ENCODE data around the gene SEPTIN12. TPM values are rescaled to one million over a fixed set of nuclear protein-coding genes. Genes with fewer than 3 reads are reported as not detected.

SEPTIN12 gene, protein sequence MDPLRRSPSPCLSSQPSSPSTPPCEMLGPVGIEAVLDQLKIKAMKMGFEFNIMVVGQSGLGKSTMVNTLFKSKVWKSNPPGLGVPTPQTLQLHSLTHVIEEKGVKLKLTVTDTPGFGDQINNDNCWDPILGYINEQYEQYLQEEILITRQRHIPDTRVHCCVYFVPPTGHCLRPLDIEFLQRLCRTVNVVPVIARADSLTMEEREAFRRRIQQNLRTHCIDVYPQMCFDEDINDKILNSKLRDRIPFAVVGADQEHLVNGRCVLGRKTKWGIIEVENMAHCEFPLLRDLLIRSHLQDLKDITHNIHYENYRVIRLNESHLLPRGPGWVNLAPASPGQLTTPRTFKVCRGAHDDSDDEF
- total RNA-seq, result not detected in 2 replicates

DNA sequence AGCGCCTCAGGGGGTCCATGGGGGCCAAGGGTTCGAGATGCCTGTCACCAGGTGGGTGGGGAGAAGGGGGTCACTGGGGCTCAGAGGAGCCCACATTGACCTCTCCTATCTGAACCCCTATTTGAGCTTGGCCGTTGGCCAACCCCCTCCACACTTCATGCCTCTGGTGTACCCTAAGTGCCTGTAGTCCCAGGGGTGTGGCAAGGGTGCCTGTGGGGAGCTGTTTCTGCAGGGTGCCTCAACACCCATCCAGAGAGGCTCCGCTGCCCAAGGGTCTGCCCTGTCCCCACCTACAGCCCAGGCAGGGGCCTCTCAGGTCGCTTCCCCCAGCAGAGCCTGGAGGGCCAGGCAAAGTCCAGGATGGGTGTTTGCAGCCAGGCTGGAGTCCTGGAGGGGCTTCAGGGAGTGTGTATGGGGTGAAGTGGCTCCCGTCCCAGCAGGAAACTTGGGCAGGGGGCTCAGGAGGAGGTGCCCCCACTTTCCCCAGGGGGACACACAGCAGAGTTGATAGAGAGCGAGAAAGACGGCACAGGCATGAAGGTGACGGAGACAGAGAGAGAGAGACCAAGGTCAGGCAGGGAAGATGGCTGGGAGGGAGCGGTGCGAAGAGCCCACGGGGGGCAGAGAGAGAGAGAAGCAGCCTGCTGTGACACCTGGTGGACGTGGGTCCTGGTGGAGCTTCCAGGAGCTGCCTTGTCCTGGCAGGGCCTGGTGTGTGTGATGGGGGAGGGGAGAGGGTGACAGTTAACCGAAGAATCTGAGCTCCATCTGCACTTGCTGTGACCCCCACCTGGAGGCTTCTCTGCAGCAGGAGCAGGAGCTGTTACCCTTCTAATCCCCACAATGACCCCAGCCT, at the start of gene SEPTIN12:
TSS of gene SEPTIN12 (minus strand) at position 719 of the 856 bp plus-strand sequence. CDS start at position 19, 700 bp downstream.

DNA sequence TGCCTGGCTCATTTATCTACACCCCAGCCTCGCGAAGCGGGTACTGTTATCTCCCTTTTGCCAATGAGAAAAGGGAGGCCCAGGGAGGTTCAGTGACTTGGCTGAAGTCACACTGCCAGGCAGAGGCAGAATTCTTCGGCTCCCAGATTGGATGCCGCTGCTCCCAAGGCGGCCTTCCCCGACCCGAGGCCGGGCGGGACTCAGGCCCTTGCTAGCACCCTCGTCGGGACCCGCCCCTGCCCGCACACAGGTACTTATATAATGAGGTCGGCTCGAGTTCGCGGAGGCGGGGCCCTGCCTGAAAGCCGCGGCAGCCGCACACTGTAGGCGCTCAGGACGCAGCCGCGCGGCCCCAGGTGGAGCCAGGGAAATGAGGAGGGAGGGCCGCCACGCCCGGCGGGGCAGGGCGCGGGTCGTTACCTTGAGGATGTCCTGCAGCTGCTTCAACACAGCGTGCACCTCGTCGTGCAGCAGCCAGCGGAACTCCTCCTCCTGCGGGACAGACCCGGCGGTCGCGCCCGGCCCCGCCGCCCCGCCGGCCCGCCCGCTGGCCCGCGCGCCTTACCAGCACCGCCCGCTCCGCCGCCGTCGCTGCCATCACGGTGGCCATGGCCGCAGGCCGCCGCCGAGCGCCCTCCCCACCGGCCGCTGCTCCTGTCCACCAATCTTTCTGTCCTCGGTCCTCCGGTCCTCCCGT, 14.0 kb upstream of the SEPTIN12 start, which contains the start of gene ROGDI:
TSS of gene ROGDI (minus strand) at position 672 of the 697 bp plus-strand sequence. CDS start at position 610, 62 bp downstream.

DNA sequence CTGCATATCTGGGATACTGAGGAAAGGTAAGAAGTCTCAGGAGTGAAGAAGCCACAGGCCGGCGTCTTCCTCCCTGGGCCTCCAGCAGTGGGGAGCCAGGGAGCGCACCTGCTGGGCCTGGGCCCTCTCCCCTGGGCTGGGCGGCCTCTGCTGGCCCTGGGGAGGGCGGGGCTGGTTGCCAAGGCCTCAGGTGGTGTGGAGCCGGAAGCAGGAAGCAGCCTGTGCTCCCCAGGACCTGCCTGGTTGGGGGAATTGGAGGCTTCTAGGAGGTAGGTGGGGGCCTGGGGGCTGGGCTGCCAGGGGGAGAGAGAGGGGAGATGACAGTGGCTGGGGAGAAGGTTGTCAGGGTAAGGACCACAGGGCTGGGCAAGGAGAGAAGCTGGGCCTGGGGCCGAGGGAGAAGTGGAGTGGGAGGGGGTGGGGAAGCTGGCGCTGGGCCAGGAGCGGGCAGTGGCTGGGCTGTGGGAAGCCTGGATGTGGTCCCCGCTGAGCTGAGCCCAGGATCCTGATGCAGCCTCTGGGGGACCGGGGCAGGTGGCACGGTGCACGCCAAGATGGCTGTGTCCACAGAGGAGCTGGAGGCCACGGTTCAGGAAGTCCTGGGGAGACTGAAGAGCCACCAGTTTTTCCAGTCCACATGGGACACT, 7.2 kb upstream of the SEPTIN12 start, which contains the start of gene SMIM22:
TSS of gene SMIM22 (plus strand) at position 189 of the 647 bp plus-strand sequence. CDS start at position 555, 366 bp downstream.

DNA sequence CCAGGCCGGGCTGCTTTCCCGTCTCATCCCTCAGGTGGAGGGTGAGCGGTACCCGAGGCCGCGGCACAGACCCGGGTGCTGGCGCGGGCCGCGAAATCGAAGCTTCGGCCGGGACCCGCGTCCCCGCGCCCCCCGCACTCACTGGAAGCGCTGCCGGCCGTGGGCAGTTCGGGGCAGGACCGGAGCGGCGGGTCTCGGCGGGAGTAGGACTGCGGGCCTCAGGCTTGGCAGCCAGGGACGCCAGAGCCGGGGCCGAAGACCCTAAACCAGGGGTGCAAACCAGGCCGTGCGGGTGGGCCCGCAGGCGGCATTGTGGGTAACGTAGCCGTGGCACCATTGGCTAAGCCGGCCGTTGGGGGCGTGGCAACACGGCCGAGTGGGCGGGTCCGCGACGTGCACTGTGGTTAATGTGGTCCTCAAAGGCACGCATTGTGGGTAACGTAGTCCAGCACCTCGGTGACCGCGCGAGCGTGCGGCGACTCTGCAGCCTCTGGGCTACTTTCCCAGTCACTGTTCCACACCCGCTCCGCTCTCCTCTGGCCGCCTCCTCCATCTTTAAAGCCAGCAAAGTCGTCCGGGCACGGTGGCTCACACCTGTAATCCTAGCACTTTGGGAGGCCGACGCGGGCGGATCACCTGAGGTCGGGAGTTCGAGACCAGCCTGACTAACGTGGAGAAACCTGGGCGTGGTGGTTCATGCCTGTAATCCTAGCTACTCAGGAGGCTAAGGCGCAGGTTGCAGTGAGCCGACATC, 21.1 kb downstream of the SEPTIN12 start, which contains the start of gene ZNF500:
TSS of gene ZNF500 (minus strand) at position 288 of the 754 bp plus-strand sequence. CDS start 1,184 bp downstream, outside the sequence.

DNA sequence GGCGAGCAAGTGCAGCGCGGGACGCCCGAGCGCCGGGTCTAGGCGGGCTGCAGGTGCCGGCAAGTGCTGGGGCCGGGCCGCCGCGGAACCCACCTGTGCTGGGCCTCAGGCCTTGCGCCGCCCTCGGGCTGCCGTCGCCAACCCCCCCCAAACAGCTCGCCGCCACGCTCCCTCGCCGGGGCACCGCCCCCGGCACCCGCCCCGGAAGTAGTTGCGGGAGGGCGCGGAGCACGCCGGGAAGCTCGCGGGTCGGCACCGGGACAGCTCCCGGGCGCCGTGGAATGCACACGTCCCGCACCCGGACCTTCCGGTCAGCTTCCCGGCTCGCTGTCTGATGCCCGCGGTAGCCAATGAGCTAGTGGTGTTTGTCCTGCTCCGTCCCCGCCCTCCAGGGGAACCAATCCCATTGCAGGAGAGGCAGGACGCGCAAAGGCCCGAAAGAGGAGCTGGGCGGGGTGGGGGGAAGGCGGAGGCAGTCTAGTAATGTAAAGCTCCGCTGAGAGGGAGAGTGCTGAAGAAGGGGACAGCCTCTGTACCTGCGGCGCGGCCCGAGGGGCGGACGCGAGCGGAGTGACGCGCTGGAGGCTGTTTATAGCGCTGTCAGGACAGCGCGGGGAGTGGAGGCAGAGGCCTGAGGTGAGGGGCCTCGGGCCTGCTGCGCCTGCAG, 53.9 kb downstream of the SEPTIN12 start, which contains the start of the genes ANKS3 and DNAAF8:
TSS of gene ANKS3 (minus strand) at position 209 of the 667 bp plus-strand sequence. CDS start 4,122 bp downstream, outside the sequence.
TSS of gene DNAAF8 (plus strand) at position 475 of the 667 bp plus-strand sequence. CDS start 1,978 bp downstream, outside the sequence.

Small RNAs within 50 kb of the gene (small RNA-seq; reads per million reads assigned to genes)
- gene RF00017, result not detected

Other genes with a start within 250 kb of the SEPTIN12 start
- 17.8 and 18.5 TPM in 2 replicates for gene CDIP1, start 249.6 kb downstream of the SEPTIN12 start, total RNA-seq
- under 0.01 and 0.12 TPM in 2 replicates for gene C16orf96, start 232.0 kb downstream of the SEPTIN12 start, total RNA-seq
- gene UBALD1, start 173.5 kb downstream of the SEPTIN12 start, total RNA-seq, result 8.5 and 13.6 TPM in 2 replicates
- gene MGRN1, start 163.5 kb downstream of the SEPTIN12 start, total RNA-seq, result 47.6 and 50.8 TPM in 2 replicates
- gene NUDT16L1, start 94.8 kb downstream of the SEPTIN12 start, total RNA-seq, result 13.8 and 15.6 TPM in 2 replicates
- gene ANKS3, start 54.1 kb downstream of the SEPTIN12 start, total RNA-seq, result 32.5 and 36.5 TPM in 2 replicates
- 1.6 and 3.3 TPM in 2 replicates for gene DNAAF8, start 53.8 kb downstream of the SEPTIN12 start, total RNA-seq
- gene ZNF500, start 21.2 kb downstream of the SEPTIN12 start, total RNA-seq, result 16.4 and 16.8 TPM in 2 replicates
- not detected in 2 replicates for gene SMIM22, start 7.0 kb upstream of the SEPTIN12 start, total RNA-seq
- gene ROGDI, start 14.3 kb upstream of the SEPTIN12 start, total RNA-seq, result 14.8 and 16.0 TPM in 2 replicates
- gene GLYR1, start 58.9 kb upstream of the SEPTIN12 start, total RNA-seq, result 43.4 and 55.3 TPM in 2 replicates
- 29.0 and 34.4 TPM in 2 replicates for gene UBN1, start 59.1 kb upstream of the SEPTIN12 start, total RNA-seq
- gene PPL, start 148.8 kb upstream of the SEPTIN12 start, total RNA-seq, result 40.3 and 41.9 TPM in 2 replicates
- 0.12 and 0.32 TPM in 2 replicates for gene SEC14L5, start 170.0 kb upstream of the SEPTIN12 start, total RNA-seq
- gene NAGPA, start 245.6 kb upstream of the SEPTIN12 start, total RNA-seq, result 20.4 and 25.6 TPM in 2 replicates

Measured in hair follicle dermal papilla cell (primary cell).